Natural killer cell (primary cell): Measurements from ENCODE around the gene PLOD1. TPM values are rescaled to one million over a fixed set of nuclear protein-coding genes. Genes with fewer than 3 reads are reported as not detected.

Experiments
- ATAC-seq, 3 donors: fragments of 150-1000 bp in 2 of 3; fragments of 200-7000 bp in 1 of 3; cut with Tn5 transposase; 1 replicate in 1 of 3; 2 replicates in 2 of 3; pipeline ENCODE4 v1.10.0; 2021; ENCODE audit warnings: mild to moderate bottlenecking in 2 of 3, moderate library complexity in 2 of 3
- DNase-seq, 2 donors: peaks; one replicate each; pipeline versions ENCODE4 v3.0.0 to v3.0.0-alpha.2; 2013 to 2021; ENCODE audit warnings: mixed read lengths in 1 of 2
- H3K27ac ChIP-seq: one replicate; pipeline ENCODE4 v1.5.1; 2013; ENCODE audit warnings: mild to moderate bottlenecking, low read length
- H3K27me3 ChIP-seq: one replicate; pipeline ENCODE4 v1.6.1; 2013; ENCODE audit warnings: low read length; ENCODE audit not compliant: control insufficient read depth, insufficient read depth
- H3K36me3 ChIP-seq: one replicate; pipeline ENCODE4 v1.6.1; 2013; ENCODE audit warnings: low read length; ENCODE audit not compliant: control insufficient read depth, insufficient read depth
- H3K4me1 ChIP-seq: one replicate; pipeline ENCODE4 v1.6.1; 2013; ENCODE audit warnings: low read length; ENCODE audit not compliant: control insufficient read depth, insufficient read depth
- H3K4me3 ChIP-seq: one replicate; pipeline ENCODE4 v1.5.1; 2013; ENCODE audit warnings: low read length
- H3K9me3 ChIP-seq: one replicate; pipeline ENCODE4 v1.6.1; 2013; ENCODE audit warnings: low read length; ENCODE audit not compliant: control insufficient read depth, insufficient read depth
- H3K27ac Mint-ChIP-seq, 2 donors: one replicate each; pipeline ENCODE4 v1.8.0; 2022; ENCODE audit warnings: mild to moderate bottlenecking in 2 of 2, mixed read lengths in 2 of 2, moderate library complexity in 1 of 2
- H3K27me3 Mint-ChIP-seq, 2 donors: one replicate each; pipeline ENCODE4 v1.8.0; 2022; ENCODE audit warnings: low read depth in 2 of 2, mixed read lengths in 2 of 2
- H3K36me3 Mint-ChIP-seq: one replicate; pipeline ENCODE4 v1.8.0; 2022; ENCODE audit warnings: mixed read lengths
- H3K4me1 Mint-ChIP-seq, 2 donors: one replicate each; pipeline ENCODE4 v1.8.0; 2022; ENCODE audit warnings: mixed read lengths in 2 of 2
- H3K4me3 Mint-ChIP-seq: one replicate; pipeline ENCODE4 v1.8.0; 2022; ENCODE audit warnings: mild to moderate bottlenecking, moderate library complexity, mixed read lengths
- H3K9me3 Mint-ChIP-seq, 2 donors: one replicate each; pipeline ENCODE4 v1.8.0; 2022; ENCODE audit warnings: mixed read lengths in 2 of 2
- WGBS: methylation state at CpG from one replicate; pipeline ENCODE4 v1.1.7; 2013; ENCODE audit warnings: missing lambda C conversion rate; ENCODE audit not compliant: insufficient coverage; 5-methylcytosine and 5-hydroxymethylcytosine counted together
- intact Hi-C: fragments of 100-400 bp; cut with micrococcal nuclease; formaldehyde crosslinking; loops from one replicate; pipeline ENCODE4 v1.14.2; 2022
- total RNA-seq, 4 donors: library from RNA; stranded (reverse); fragments of 120-200 nt in 1 of 4; gene quantifications; one replicate each; pipeline versions ENCODE4 v1.2.3 to v1.2.4, GENCODE V29; 2013 to 2022
- TF ChIP-seq, protein P1 (sequence below): fragments of 200-600 bp; IDR thresholded peaks from one replicate; pipeline ENCODE4 v1.8.0; 2022; ENCODE audit warnings: antibody characterized with exemption

Gene PLOD1
- total RNA-seq, 3 donors from 2014 or later (not counting 1 experiment from before 2014, with no cell fraction given), result 69.8 to 80.5 (median 80.4) TPM

DNA sequence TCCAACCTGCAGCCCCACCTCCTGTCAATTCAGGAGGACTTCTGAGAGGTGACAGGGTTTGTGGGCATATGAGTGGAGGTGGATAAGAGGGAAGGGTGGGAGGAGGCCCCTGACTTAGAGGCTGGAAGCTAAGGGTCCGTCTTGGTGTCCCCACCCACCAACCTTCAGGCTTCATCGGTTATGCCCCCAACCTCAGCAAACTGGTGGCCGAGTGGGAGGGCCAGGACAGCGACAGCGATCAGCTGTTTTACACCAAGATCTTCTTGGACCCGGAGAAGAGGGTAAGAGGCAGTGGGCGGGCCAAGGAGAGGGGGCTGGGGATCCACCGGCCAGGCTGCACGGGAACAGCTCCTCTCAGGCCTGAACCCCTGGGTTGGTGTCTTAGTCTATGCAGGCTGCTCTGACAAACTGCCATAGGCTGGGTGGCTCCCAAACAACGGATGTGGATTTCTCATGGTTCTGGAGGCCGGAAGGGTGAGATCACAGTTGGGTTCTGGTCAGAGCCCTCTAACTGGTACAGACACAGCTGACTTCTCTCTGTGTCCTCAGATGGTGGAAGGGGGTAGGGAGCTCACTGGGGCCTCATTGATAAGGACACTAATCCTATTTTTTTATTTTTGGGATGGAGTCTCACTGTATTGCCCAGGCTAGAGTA is 18.1 kb downstream of the PLOD1 start:
- peak; percentile 39 to 42 for DNase-seq
- H3K4me1 ChIP-seq, result peaks cover 70% of the 10 kb centered on the region
- TF ChIP-seq, protein P1, sequence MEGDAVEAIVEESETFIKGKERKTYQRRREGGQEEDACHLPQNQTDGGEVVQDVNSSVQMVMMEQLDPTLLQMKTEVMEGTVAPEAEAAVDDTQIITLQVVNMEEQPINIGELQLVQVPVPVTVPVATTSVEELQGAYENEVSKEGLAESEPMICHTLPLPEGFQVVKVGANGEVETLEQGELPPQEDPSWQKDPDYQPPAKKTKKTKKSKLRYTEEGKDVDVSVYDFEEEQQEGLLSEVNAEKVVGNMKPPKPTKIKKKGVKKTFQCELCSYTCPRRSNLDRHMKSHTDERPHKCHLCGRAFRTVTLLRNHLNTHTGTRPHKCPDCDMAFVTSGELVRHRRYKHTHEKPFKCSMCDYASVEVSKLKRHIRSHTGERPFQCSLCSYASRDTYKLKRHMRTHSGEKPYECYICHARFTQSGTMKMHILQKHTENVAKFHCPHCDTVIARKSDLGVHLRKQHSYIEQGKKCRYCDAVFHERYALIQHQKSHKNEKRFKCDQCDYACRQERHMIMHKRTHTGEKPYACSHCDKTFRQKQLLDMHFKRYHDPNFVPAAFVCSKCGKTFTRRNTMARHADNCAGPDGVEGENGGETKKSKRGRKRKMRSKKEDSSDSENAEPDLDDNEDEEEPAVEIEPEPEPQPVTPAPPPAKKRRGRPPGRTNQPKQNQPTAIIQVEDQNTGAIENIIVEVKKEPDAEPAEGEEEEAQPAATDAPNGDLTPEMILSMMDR, result no peak
- no peak overlapping the region for H3K4me3 ChIP-seq
- intact Hi-C loops, result no loop called here
- no peaks in the 10 kb centered on the region for H3K27me3 ChIP-seq
- no peaks in the 10 kb centered on the region for H3K9me3 Mint-ChIP-seq
- ATAC-seq, result peak; percentile 87 to 96 (median 88)
- H3K27ac ChIP-seq, result peak overlapping the region; percentile 77
- H3K4me1 Mint-ChIP-seq, result peaks cover 0 to 33% of the 10 kb centered on the region in 2 donors
- H3K9me3 ChIP-seq, result no peaks in the 10 kb centered on the region
- 75% methylated on average over 11 of the region's 11 CpGs for WGBS
- peaks cover 12% of the 10 kb centered on the region for H3K36me3 ChIP-seq
- H3K27ac Mint-ChIP-seq, result peak overlapping the region; percentile 73 to 80
- no peaks in the 10 kb centered on the region for H3K27me3 Mint-ChIP-seq
- peak overlapping the region; percentile 61 for H3K4me3 Mint-ChIP-seq
- no peaks in the 10 kb centered on the region for H3K36me3 Mint-ChIP-seq

DNA sequence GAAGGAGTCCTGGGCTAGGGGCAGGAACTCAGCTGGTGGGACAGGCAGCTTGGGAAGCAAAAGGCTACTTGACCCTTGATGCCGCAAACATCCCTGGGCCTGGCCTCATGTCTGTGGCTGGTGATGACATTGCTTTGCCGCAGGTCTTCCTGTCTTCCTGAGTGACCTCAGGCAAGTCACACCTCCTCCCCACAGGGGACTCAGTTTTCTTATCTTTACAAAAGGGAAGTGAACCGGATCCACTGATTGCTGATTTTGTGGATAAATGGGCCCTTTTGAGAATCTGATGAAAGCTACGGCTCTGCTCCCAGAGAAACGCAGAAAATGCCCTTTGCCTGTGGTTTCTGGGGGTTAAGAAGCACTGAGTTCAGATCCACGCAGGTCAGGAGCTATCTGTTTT is 20.7 kb downstream of the PLOD1 start:
- 84% methylated on average over 6 of the region's 6 CpGs for WGBS
- TF ChIP-seq, protein P1, result no peak
- H3K27me3 ChIP-seq, result no peaks in the 10 kb centered on the region
- peak overlapping the region; percentile 53 to 65 for H3K27ac Mint-ChIP-seq
- H3K4me3 ChIP-seq, result no peak overlapping the region
- H3K27ac ChIP-seq, result peak overlapping the region; percentile 44
- peaks cover 13% of the 10 kb centered on the region for H3K36me3 ChIP-seq
- intact Hi-C loops, result no loop called here
- H3K4me1 Mint-ChIP-seq, result peaks cover 0 to 24% of the 10 kb centered on the region in 2 donors
- no peaks in the 10 kb centered on the region for H3K9me3 ChIP-seq
- peak overlapping the region; percentile 37 for H3K4me3 Mint-ChIP-seq
- ATAC-seq (peak in 2 of 3 donors; percentile 32 to 66), DNase-seq (no peak)
- no peaks in the 10 kb centered on the region for H3K36me3 Mint-ChIP-seq
- no peaks in the 10 kb centered on the region for H3K27me3 Mint-ChIP-seq
- H3K9me3 Mint-ChIP-seq, result no peaks in the 10 kb centered on the region
- peaks cover 62% of the 10 kb centered on the region for H3K4me1 ChIP-seq

DNA sequence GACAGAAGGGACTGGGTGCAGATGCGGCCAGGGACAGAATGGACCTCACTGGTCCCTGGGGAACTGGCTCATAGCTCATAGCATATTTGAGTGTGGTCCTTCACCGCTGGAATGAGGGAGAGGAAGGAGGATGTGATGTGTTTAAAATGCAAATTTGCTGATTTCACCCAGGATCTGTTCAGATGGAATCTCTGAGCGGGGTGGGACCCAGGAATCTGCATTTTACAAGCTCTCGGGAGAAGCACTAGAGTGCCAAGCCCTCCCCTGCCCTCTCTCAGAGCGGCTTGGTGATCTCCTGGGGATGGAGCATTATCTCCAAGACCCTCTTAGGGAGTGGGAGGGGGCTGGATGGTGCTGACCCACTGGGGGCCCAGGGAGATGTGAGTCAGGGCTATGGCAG is 22.9 kb downstream of the PLOD1 start:
- Mint-ChIP-seq H3K27ac (peak overlapping the region; percentile 6 to 72), H3K4me1 (peaks cover 0 to 25% of the 10 kb centered on the region in 2 donors), H3K27me3 (no peaks in the 10 kb centered on the region), H3K9me3 (no peaks in the 10 kb centered on the region), H3K4me3 (no peak overlapping the region), H3K36me3 (no peaks in the 10 kb centered on the region)
- no peak for ATAC-seq
- H3K27me3 ChIP-seq, result no peaks in the 10 kb centered on the region
- DNase-seq, result no peak
- H3K4me3 ChIP-seq, result no peak overlapping the region
- H3K36me3 ChIP-seq, result peaks cover 10% of the 10 kb centered on the region
- 100% methylated on average over 5 of the region's 5 CpGs for WGBS
- TF ChIP-seq, protein P1, result no peak
- peaks cover 46% of the 10 kb centered on the region for H3K4me1 ChIP-seq
- intact Hi-C loops, result no loop called here
- no peaks in the 10 kb centered on the region for H3K9me3 ChIP-seq
- H3K27ac ChIP-seq, result no peak overlapping the region

DNA sequence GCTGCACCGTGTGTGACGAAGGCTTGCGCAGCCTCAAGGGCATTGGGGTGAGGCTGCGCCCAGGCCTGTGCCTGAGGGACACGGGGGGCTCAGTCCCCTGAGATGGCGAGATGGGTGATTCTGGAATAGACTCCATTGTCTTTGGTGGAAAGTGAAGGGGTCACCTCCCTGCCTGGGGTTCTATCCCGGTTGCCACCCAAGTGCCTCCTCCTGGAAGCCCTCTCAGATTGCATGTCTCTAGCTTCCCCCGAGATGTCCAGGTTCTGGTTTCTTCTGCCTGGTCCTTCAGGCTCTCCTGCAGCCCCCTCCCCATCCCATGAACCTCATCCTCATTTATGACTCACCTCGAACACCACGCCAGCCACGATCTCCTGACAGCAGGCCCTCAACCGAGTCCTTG is 23.4 kb downstream of the PLOD1 start:
- Histone ChIP-seq H3K36me3 (peaks cover 10% of the 10 kb centered on the region), H3K27me3 (no peaks in the 10 kb centered on the region), H3K4me1 (peaks cover 41% of the 10 kb centered on the region), H3K4me3 (no peak overlapping the region), H3K27ac (no peak overlapping the region), H3K9me3 (no peaks in the 10 kb centered on the region)
- Mint-ChIP-seq H3K4me3 (no peak overlapping the region), H3K4me1 (peaks cover 0 to 20% of the 10 kb centered on the region in 2 donors), H3K9me3 (no peaks in the 10 kb centered on the region), H3K27ac (peak overlapping the region in 1 of 2 donors; percentile 72), H3K27me3 (no peaks in the 10 kb centered on the region), H3K36me3 (no peaks in the 10 kb centered on the region)
- TF ChIP-seq, protein P1, result no peak
- intact Hi-C loops, result no loop called here
- ATAC-seq (no peak), DNase-seq (no peak)
- 97% methylated on average over 12 of the region's 12 CpGs for whole genome bisulfite sequencing
